NCI-H128 (cell line): ENCODE data around the gene PTPN21.
A peak's percentile ranks its signal among the peaks of the same experiment; 100 is the strongest.

Source experiments
- DNase-seq: peaks from one replicate; lab custom pipeline; 2025; ENCODE audit not compliant: unreplicated experiment; lab: John Stamatoyannopoulos, UW

The PTPN21 gene

GRCh38 chr14:88507208-88507607 lies 47.6 kb downstream of the PTPN21 start:
- DNase-seq, result no peak

GRCh38 chr14:88505621-88506020 lies 49.2 kb downstream of the PTPN21 start:
- DNase-seq, result no peak

- DNase-seq, result no peak
Measured at GRCh38 chr14:88504602-88505001, 50.2 kb downstream of the PTPN21 start.

GRCh38 chr14:88503754-88504406 lies 50.9 kb downstream of the PTPN21 start:
- DNase-seq, result no peak

GRCh38 chr14:88502740-88503139 lies 52.1 kb downstream of the PTPN21 start:
- no peak for DNase-seq

- DNase-seq, result no peak
Measured at GRCh38 chr14:88500611-88501010, 54.2 kb downstream of the PTPN21 start.

- no peak for DNase-seq
Measured at GRCh38 chr14:88499225-88499624, 55.6 kb downstream of the PTPN21 start.

- DNase-seq, result no peak
Measured at GRCh38 chr14:88496414-88496813, 58.4 kb downstream of the PTPN21 start.

- no peak for DNase-seq
Measured at GRCh38 chr14:88493392-88494185, 61.2 kb downstream of the PTPN21 start.

GRCh38 chr14:88492272-88493089 lies 62.3 kb downstream of the PTPN21 start:
- peak; percentile 47 for DNase-seq

GRCh38 chr14:88490168-88490567 lies 64.6 kb downstream of the PTPN21 start:
- no peak for DNase-seq

- no peak for DNase-seq
Measured at GRCh38 chr14:88488897-88489296, 65.9 kb downstream of the PTPN21 start.

GRCh38 chr14:88488081-88488480 lies 66.7 kb downstream of the PTPN21 start:
- DNase-seq, result no peak

- no peak for DNase-seq
Measured at GRCh38 chr14:88482524-88482923, 72.3 kb downstream of the PTPN21 start.

GRCh38 chr14:88481794-88482193 lies 73.0 kb downstream of the PTPN21 start:
- no peak for DNase-seq

- DNase-seq, result no peak
Measured at GRCh38 chr14:88481059-88481458, 73.7 kb downstream of the PTPN21 start.

- DNase-seq, result no peak
Measured at GRCh38 chr14:88479574-88479987, 75.2 kb downstream of the PTPN21 start.

GRCh38 chr14:88478931-88479330 lies 75.9 kb downstream of the PTPN21 start:
- DNase-seq, result no peak

- no peak for DNase-seq
Measured at GRCh38 chr14:88477513-88478250, 77.1 kb downstream of the PTPN21 start.

- DNase-seq, result no peak
Measured at GRCh38 chr14:88476825-88477224, 78.0 kb downstream of the PTPN21 start.

GRCh38 chr14:88476214-88476774 lies 78.5 kb downstream of the PTPN21 start:
- no peak for DNase-seq
